Measurements from ENCODE around the gene PTPN2. TPM values are rescaled to one million over a fixed set of nuclear protein-coding genes. Genes with fewer than 3 reads are reported as not detected.
"Not testable (repeated sequence)": the region's sequence is repeated elsewhere in the genome, so short reads cannot be mapped to it uniquely, and the experiment has no call there.

Gene PTPN2
- total RNA-seq, 2 donors from 2014 or later = 13.2 to 14.3 TPM

DNA sequence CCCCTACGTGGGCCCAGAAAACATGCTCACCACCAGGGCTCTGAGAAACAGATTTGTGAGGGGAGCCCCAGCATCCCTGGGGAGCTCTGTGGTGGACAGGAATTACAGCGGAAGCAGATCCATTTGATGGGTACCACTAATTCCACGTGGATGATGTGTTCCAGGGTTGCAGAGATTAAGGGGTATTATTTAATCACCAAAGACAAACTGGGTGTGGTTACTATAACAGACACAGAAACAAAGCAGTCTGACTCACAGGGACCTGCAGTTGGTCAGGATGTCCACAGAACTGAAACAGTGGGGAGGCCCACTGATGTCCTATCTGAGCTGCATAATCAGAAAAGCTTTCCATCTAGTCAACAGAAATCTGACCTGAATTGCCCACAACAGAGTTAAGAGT, 115.4 kb downstream of the PTPN2 start:
- Histone ChIP-seq H3K9me3 (no peaks in the 10 kb centered on the region), H3K27me3 (no peaks in the 10 kb centered on the region), H3K27ac (no peak overlapping the region), H3K36me3 (no peaks in the 10 kb centered on the region), H3K4me1 (no peaks in the 10 kb centered on the region), H3K4me3 (no peak overlapping the region)
- no peak for DNase-seq (ENCODE audit: low spot score)
- TF ChIP-seq, protein P1, sequence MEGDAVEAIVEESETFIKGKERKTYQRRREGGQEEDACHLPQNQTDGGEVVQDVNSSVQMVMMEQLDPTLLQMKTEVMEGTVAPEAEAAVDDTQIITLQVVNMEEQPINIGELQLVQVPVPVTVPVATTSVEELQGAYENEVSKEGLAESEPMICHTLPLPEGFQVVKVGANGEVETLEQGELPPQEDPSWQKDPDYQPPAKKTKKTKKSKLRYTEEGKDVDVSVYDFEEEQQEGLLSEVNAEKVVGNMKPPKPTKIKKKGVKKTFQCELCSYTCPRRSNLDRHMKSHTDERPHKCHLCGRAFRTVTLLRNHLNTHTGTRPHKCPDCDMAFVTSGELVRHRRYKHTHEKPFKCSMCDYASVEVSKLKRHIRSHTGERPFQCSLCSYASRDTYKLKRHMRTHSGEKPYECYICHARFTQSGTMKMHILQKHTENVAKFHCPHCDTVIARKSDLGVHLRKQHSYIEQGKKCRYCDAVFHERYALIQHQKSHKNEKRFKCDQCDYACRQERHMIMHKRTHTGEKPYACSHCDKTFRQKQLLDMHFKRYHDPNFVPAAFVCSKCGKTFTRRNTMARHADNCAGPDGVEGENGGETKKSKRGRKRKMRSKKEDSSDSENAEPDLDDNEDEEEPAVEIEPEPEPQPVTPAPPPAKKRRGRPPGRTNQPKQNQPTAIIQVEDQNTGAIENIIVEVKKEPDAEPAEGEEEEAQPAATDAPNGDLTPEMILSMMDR (IDR thresholded peaks at IDR 0.05) = no peak

- DNase-seq (ENCODE audit: low spot score) = no peak
- TF ChIP-seq, protein P1 (IDR thresholded peaks at IDR 0.05) = no peak
- Histone ChIP-seq H3K36me3 (no peaks in the 10 kb centered on the region), H3K4me3 (no peak overlapping the region), H3K27me3 (no peaks in the 10 kb centered on the region), H3K9me3 (no peaks in the 10 kb centered on the region), H3K4me1 (no peaks in the 10 kb centered on the region), H3K27ac (no peak overlapping the region)
Measured at GRCh38 chr18:12767580-12768155, 116.4 kb downstream of the PTPN2 start.

DNA sequence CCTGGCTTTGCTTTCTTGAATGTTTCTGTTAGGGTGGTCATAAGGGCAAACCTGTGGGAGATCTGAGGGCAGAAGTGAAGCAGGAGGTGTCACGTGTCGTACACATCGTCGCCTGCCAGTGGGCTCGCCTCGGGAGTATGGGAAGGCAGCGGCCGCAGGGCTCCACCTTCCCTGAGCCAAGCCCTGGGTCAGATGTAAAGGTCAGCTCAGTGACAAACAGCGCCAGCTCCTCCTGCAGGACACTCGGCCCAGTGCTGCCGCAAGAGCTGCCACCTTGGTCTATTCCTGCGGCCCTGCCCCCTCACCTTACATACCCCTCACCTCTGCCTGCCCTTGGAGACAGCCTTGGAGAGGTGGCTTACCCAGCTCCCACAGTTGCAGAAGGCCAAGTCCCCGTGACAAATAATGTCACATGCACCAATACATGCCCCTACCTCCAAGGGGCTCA, 117.0 kb downstream of the PTPN2 start:
- Histone ChIP-seq H3K27ac (no peak overlapping the region), H3K4me1 (no peaks in the 10 kb centered on the region), H3K36me3 (no peaks in the 10 kb centered on the region), H3K4me3 (no peak overlapping the region), H3K27me3 (no peaks in the 10 kb centered on the region), H3K9me3 (no peaks in the 10 kb centered on the region)
- TF ChIP-seq, protein P1 (IDR thresholded peaks at IDR 0.05) = no peak
- DNase-seq (ENCODE audit: low spot score) = no peak

DNA sequence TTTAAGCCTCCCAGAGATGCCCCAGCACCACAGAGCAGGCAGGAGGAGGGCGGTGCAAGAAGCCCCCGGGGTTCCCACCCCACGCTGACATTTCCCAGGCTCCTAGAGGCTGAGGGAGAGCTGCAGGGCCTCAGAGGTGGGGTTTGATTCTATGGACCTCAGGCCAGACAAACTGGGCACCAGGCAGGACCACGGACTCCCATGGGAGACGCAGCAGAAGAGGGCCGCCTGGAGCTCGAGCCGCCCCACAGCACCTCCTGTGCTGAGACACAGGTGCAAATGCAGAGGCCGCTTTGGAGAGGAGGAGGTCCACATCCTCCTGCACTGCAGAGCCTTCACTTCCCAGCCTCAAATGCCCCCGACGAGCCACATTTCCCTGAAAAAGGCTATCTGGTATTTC, 118.5 kb downstream of the PTPN2 start:
- Histone ChIP-seq H3K4me1 (no peaks in the 10 kb centered on the region), H3K9me3 (no peaks in the 10 kb centered on the region), H3K4me3 (no peak overlapping the region), H3K27me3 (no peaks in the 10 kb centered on the region), H3K27ac (no peak overlapping the region), H3K36me3 (no peaks in the 10 kb centered on the region)
- TF ChIP-seq, protein P1 (IDR thresholded peaks at IDR 0.05) = no peak
- no peak for DNase-seq (ENCODE audit: low spot score)

DNA sequence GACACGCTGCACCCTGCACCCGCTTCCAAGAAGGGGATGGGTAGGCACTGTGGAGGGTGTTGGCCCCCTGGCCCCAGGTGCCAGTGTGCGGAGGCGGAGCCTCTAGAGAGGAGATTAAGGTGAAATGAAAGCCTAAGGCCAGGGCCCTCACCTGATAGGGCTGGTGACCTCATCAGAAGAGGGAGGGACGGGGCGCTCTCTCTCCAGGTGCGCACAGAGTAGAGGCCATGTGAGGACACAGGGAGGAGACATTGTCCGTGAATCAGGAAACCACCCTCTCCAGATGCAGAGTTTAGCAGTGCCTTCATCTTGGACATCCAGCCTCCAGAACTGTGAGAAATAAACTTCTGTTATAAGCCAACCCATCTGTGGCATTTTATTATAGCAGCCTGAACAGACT, 118.9 kb downstream of the PTPN2 start:
- DNase-seq (ENCODE audit: low spot score) = no peak
- Histone ChIP-seq H3K4me1 (no peaks in the 10 kb centered on the region), H3K9me3 (no peaks in the 10 kb centered on the region), H3K36me3 (no peaks in the 10 kb centered on the region), H3K4me3 (no peak overlapping the region), H3K27ac (no peak overlapping the region), H3K27me3 (no peaks in the 10 kb centered on the region)
- TF ChIP-seq, protein P1 (IDR thresholded peaks at IDR 0.05) = no peak

DNA sequence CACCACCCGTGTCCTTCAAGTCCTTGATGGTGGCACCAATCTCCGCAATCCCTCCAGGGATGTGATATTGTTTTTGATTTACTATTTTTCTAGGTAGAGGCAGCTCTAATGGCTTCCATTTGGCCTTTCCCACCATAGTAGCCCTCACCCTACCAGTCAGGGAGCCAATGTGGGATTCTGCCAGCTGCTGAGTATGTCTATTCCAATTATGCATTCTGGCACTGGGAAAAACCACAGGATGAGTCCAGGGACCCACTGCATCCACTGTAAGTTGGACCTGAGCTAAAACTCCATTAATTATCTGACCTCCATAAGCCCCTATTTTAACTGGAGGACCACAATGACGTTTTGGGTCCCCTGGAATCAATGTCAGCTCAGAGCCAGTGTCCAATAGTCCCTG, 125.5 kb downstream of the PTPN2 start:
- not testable (repeated sequence) for H3K4me1 ChIP-seq; H3K36me3 ChIP-seq; DNase-seq (ENCODE audit: low spot score); H3K27ac ChIP-seq; H3K27me3 ChIP-seq; H3K4me3 ChIP-seq; H3K9me3 ChIP-seq

- not testable (repeated sequence) for DNase-seq (ENCODE audit: low spot score); H3K4me1 ChIP-seq; H3K27me3 ChIP-seq; H3K36me3 ChIP-seq; H3K27ac ChIP-seq; H3K9me3 ChIP-seq; H3K4me3 ChIP-seq
Measured at GRCh38 chr18:12756619-12757239, 127.3 kb downstream of the PTPN2 start.

- H3K4me3 ChIP-seq; DNase-seq (ENCODE audit: low spot score); H3K4me1 ChIP-seq; H3K9me3 ChIP-seq; H3K27ac ChIP-seq; H3K27me3 ChIP-seq; H3K36me3 ChIP-seq: not testable (repeated sequence)
Measured at GRCh38 chr18:12755606-12756005, 128.4 kb downstream of the PTPN2 start.

Data from right atrium auricular region (tissue), 2 donors.